ENCODE data around the gene APOB.

APOB gene

GRCh38 chr2:21043744-21044532, at the start of gene APOB:
Gene APOB, minus strand, starts transcription at chr2:21044073. Its CDS starts 128 bp downstream, at chr2:21043945.
- no peak for DNase-seq (ENCODE audit: low read depth)
- H3K4me3 ChIP-seq (ENCODE audit: low read depth, low read length), result no peak within 1 kb of the TSS

- DNase-seq (ENCODE audit: low read depth), result no peak
- H3K4me3 ChIP-seq (ENCODE audit: low read depth, low read length), result no peak overlapping the region
Observed at GRCh38 chr2:21092308-21092869, 48.5 kb upstream of the APOB start.

- no peak for DNase-seq (ENCODE audit: low read depth)
- H3K4me3 ChIP-seq (ENCODE audit: low read depth, low read length), result no peak overlapping the region
Observed at GRCh38 chr2:21084401-21084800, 40.5 kb upstream of the APOB start.

- DNase-seq (ENCODE audit: low read depth), result no peak
- no peak overlapping the region for H3K4me3 ChIP-seq (ENCODE audit: low read depth, low read length)
Observed at GRCh38 chr2:21083482-21083881, 39.6 kb upstream of the APOB start.

- no peak for DNase-seq (ENCODE audit: low read depth)
Observed at GRCh38 chr2:21078296-21078695, 34.4 kb upstream of the APOB start.

GRCh38 chr2:21072477-21073242, 28.8 kb upstream of the APOB start:
- no peak overlapping the region for H3K4me3 ChIP-seq (ENCODE audit: low read depth, low read length)
- DNase-seq (ENCODE audit: low read depth), result no peak

More at GRCh38 chr2:21078296-21078695, 34.4 kb upstream of the APOB start:
- no peak overlapping the region for H3K4me3 ChIP-seq (ENCODE audit: low read depth, low read length)

GRCh38 chr2:21070341-21071257, 26.7 kb upstream of the APOB start:
- no peak overlapping the region for H3K4me3 ChIP-seq (ENCODE audit: low read depth, low read length)
- no peak for DNase-seq (ENCODE audit: low read depth)

GRCh38 chr2:21069746-21070340, 26.0 kb upstream of the APOB start:
- DNase-seq (ENCODE audit: low read depth), result no peak
- H3K4me3 ChIP-seq (ENCODE audit: low read depth, low read length), result no peak overlapping the region

GRCh38 chr2:21067859-21068537, 24.1 kb upstream of the APOB start:
- no peak for DNase-seq (ENCODE audit: low read depth)
- no peak overlapping the region for H3K4me3 ChIP-seq (ENCODE audit: low read depth, low read length)

- no peak overlapping the region for H3K4me3 ChIP-seq (ENCODE audit: low read depth, low read length)
- no peak for DNase-seq (ENCODE audit: low read depth)
Observed at GRCh38 chr2:21067125-21067524, 23.3 kb upstream of the APOB start.

GRCh38 chr2:21059885-21060610, 16.2 kb upstream of the APOB start:
- no peak overlapping the region for H3K4me3 ChIP-seq (ENCODE audit: low read depth, low read length)
- no peak for DNase-seq (ENCODE audit: low read depth)

GRCh38 chr2:21057097-21057496, 13.2 kb upstream of the APOB start:
- no peak for DNase-seq (ENCODE audit: low read depth)
- no peak overlapping the region for H3K4me3 ChIP-seq (ENCODE audit: low read depth, low read length)

GRCh38 chr2:21055879-21056790, 12.3 kb upstream of the APOB start:
- DNase-seq (ENCODE audit: low read depth), result no peak
- no peak overlapping the region for H3K4me3 ChIP-seq (ENCODE audit: low read depth, low read length)

- no peak for DNase-seq (ENCODE audit: low read depth)
- no peak overlapping the region for H3K4me3 ChIP-seq (ENCODE audit: low read depth, low read length)
Observed at GRCh38 chr2:21055451-21055850, 11.6 kb upstream of the APOB start.

GRCh38 chr2:21054011-21054410, 10.1 kb upstream of the APOB start:
- no peak overlapping the region for H3K4me3 ChIP-seq (ENCODE audit: low read depth, low read length)
- no peak for DNase-seq (ENCODE audit: low read depth)

- H3K4me3 ChIP-seq (ENCODE audit: low read depth, low read length), result no peak overlapping the region
- DNase-seq (ENCODE audit: low read depth), result no peak
Observed at GRCh38 chr2:21052044-21052443, 8.2 kb upstream of the APOB start.

GRCh38 chr2:21050164-21050563, 6.3 kb upstream of the APOB start:
- H3K4me3 ChIP-seq (ENCODE audit: low read depth, low read length), result no peak overlapping the region
- DNase-seq (ENCODE audit: low read depth), result no peak
